HG03064 (cell line): ENCODE data around the gene SLC35A5.
"Not testable (repeated sequence)": the region's sequence is repeated elsewhere in the genome, so short reads cannot be mapped to it uniquely, and the experiment has no call there.

Experiments used
- ATAC-seq: cut with Tn5 transposase; IDR thresholded peaks from one replicate; pipeline ENCODE4 v1.9.1; 2021; ENCODE audit warnings: low read depth; ENCODE audit not compliant: unreplicated experiment

Gene SLC35A5, protein sequence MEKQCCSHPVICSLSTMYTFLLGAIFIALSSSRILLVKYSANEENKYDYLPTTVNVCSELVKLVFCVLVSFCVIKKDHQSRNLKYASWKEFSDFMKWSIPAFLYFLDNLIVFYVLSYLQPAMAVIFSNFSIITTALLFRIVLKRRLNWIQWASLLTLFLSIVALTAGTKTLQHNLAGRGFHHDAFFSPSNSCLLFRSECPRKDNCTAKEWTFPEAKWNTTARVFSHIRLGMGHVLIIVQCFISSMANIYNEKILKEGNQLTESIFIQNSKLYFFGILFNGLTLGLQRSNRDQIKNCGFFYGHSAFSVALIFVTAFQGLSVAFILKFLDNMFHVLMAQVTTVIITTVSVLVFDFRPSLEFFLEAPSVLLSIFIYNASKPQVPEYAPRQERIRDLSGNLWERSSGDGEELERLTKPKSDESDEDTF

DNA sequence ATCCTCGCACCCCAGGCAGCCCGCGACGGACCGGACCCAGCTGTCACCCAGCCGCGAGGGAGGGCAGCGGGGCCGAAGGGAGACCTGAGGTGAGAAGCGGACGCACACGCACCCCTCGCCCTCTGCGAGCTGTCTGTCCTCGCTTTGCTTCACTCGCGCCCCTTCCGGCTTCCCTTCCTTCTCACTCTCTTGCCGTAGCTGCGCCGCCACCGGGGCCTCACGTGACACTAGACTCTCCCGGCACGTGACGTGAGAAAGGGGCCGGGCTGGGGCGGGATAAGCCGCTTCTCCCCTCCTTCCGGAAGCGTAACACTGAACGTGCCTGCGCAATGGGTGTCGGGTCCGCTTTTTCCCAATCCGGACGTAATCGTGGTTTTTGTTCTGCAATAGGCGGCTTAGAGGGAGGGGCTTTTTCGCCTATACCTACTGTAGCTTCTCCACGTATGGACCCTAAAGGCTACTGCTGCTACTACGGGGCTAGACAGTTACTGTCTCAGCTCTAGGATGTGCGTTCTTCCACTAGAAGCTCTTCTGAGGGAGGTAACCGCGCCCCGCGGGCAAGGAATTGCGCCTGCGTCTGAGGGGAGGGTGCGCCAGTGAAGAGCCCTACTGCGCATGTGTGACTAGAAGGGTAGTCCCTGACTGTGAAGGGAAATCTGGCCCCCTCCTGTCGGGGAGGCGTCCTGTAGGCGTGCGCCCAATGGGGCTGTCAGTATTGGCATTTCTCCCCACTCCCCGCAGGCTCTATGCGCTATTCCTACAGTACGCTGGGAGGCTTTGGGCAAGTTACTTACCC, at the start of gene SLC35A5, which contains the start of gene ATG3:
TSS of gene SLC35A5 (plus strand) at position 312 of the 796 bp plus-strand sequence. CDS start 1,359 bp downstream, outside the sequence.
TSS of gene ATG3 (minus strand) at position 229 of the 796 bp plus-strand sequence. CDS start 434 bp downstream, outside the sequence.
- ATAC-seq = peak; percentile 86

DNA sequence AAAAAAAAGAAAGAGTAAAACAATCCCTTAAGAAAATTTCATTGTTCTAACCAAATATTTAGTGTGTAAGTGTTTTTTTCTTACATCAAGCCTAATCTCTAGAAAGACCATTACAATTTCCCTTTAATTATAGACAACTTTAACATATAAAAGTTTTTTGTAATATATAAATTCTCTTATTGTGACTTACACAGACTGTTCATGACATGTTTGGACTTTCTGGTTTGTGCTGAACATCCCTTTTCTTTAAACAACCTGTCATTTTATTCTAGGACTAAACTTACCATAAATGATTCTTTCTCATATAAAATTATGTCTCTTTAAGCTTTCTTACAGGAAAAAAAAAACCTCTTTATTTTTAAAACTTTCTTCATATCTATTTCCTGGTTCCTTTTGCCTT, 49.5 kb upstream of the SLC35A5 start:
- ATAC-seq = no peak

DNA sequence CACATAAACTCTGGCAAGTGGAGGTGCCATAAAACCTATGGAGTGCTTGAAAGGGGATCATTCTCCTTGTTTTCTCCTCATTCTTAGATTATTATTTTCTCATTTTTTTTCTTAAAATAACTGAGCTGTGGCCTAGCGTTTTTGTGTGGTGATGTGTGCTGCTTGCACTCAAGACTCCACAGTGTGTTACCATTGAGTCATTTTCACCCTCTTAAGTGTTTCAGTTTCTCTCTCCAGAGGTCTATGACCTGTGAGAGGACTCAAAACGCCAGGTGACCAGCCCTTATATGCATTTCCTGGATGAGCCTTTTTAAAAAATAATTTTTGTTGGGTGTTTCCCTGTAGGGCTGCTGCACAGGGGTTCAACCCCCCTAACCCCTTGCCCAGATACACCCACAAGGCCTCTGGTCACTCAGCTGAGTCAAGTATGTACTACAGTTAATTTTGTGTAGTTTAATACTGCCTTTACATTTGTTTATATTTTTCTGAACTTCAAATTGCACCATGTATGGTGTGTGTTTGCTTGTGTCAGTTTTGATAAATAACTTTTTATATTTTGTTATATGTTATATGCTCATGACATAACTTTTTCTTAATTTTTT, 47.2 kb upstream of the SLC35A5 start:
- ATAC-seq = peak; percentile 98

DNA sequence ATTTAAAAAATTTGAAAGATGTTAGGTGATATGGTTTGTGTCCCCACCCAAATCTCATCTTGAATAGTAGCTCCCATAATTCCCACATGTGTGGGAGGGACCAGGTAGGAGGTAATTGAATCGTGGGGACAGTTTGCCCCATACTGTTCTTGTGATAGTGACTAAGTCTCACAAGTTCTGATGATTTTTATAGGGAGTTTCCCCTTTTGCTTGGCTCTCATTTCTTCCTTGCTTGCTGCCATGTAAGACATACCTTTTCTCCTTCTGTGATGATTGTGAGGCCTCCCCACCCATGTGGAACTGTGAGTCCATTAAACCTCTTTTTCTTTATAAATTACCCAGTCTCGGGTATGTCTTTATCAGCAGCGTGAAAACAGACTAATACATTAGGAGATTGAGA, 42.9 kb upstream of the SLC35A5 start:
- not testable (repeated sequence) for ATAC-seq

DNA sequence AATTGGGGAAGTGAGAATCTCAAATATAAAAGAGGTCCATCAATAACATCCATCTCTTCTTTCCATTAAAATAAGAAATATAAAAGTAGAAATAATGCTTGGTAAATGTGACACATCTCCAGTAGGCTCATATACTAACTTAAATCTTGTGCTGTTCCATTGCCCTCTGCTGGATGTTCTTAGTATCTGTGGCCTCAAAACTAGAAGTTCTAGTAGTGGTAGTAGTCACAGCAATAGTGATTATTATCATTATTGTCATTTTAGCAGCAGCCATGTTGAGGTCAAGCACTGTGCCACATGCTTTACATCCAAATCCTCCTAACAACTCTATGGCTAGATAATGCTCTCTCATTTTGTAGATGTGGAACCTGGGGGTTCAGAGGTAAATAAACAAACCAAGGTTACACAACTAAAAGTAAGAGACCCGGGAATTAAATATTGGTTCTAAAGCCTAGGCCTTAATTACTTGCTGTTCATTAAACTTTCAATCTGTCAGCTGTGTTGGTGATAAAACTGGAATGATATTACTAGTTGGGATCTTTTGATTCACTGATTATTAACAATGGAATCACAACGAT, 42.3 kb upstream of the SLC35A5 start:
- no peak for ATAC-seq

DNA sequence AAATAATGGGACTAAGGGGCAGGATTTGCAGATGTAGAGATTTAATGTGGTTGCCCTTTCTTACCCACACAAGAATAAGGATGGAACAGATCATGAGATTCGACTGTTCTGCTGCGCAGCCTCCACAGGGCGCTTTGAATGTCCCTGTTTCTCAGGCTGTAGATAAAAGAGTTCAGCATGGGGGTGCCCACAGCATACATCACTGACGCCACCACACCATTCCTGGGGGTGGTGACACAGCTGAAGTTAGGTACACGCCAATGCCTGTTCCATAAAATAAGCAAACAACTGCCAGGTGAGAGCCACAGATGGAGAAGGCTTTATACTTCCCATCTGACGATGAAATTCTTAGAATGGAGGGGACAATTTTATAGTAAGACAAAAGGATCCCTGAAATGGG, 37.7 kb upstream of the SLC35A5 start:
- ATAC-seq = not testable (repeated sequence)

DNA sequence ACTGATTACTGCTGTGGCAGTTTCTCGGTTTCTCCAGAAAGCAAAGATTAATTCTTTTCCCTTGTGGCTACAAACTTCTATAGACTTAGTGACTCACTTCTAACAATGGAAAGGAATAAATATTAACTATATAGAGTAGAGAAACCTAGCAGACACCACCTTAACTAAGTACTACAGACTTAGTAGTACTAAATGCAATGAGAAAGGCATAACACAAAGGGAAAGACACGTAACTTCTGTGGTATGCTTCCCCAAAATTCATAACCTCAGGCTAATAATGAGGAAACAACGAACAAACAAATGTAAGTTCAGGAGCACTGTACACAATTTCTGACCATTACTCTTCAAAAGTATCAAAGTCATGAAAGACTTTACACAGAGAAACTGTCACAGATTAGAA, 31.3 kb upstream of the SLC35A5 start:
- no peak for ATAC-seq

DNA sequence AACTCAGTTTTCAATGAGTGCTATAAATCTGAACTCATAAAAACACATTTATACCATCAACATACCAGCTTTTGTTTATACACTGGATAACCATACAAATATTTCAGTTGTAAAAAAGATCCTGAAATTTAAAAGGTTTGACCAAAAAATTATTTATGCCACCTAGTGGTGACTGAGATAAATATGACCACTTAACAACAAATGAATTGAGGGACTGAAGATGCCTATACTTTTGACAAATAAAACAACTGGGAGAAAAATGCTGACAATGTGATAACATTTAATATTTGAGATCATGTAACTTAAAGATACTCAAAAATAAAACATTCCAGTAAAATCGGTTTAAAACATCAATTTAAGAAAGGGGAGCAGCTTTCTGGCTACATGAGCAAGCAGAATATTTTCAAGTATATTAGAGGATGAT, 30.5 kb upstream of the SLC35A5 start:
- ATAC-seq = no peak

DNA sequence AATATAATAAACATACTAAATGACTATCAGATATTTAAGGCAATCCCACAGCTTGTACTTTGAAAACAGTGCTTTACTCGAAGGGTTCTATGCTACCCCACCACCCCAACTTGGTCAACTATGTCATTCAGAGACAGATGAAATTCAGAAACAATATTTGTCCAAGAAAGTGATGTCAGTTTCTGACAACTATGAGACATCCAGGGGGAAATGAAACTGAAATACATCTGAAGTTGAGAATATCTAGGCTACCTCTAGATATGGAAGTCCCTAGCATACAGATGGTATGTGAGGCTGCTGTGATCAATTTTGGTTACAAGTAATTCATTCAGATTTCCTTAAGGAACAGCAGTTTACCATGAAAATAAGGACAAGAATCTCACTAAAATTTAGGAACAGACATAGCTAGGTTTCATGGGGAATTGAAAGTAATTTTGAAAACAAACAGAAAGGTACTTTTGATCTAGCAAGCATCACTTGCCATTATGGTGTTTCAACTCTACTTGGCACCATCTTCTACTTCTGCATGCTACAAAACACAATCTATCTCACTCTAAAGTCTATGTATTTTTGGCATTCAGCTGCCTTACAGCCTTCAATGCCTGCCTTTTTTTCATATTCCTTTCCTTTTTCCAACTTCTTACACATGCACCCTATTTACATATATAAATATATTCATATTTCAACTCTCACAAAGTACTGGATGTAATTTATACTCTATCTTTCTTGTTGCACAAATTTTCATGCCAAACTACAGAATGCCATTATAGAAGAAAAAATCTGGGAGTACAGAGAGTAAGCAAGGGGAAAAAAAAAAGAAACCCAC, 21.8 kb upstream of the SLC35A5 start:
- peak; percentile 71 for ATAC-seq

DNA sequence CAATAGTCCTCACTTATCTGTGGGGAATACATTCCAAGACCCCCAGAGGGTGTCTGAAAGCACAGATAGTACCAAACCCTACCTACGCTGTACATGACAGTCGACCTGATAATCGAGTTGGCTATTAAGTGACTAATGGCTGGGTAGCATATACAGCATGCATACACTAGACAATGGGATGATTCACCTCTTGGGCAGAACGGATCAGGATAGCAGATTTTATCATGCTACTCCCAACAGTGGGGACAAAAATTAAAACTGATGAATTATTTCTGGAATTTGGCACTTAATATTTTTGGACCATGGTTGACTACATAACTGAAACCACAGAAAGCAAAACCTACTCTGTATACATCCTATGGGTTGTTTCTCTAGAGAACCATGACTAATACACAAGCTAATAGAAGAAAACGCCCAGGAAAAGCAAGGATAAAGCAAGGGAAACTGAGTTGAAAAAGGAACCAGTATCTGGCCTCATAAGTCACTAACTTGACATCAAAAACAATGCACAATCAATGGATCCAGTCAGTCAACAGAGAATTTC, 15.6 kb upstream of the SLC35A5 start:
- ATAC-seq = no peak

DNA sequence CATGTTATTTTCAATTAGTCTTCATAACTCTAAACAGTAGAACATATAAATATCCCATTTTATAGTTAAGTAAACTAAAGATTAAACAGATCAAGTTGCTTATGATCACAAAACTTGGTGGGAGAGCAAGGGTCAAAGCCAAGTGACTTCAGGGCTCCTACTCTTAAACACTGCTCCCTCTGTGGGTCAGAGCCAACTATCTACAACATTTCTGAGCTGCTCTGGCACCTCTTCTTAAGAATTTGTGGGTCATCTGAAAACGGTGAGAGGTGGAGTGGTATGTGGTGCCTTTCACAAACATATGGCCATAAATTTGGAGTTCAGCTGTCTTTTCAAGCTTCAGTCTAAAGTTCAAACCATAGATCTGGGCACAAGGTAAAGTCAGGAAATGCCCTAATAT, 11.0 kb upstream of the SLC35A5 start:
- ATAC-seq = no peak

DNA sequence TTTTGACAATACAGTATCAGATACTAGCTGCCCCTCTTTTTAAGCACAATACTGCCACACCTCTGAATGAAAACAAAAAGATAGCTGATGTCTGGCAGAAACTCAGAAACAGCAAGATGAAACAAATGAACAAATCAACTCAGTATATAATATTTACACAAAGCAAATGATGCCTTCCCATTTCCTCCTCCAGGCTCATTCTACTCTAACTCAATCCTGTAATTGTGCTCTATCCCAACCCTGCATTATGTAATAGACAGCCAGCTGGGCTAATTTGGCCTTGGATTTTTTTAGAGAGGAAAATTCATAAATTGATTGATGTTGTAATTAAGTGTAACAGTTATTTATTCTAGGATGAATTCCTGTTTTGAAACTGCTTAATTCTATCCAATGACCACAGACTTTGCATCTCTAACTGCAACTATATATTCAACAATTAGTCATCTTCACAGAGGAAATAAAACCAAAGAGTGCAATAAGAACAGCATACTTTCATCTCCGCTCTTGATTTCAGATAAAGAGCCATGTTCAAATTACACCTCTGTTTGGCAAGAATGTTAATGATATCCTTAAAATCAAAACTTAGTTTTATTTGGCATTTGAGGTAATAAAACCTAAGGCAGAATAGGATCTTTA, 6.2 kb upstream of the SLC35A5 start:
- no peak for ATAC-seq

DNA sequence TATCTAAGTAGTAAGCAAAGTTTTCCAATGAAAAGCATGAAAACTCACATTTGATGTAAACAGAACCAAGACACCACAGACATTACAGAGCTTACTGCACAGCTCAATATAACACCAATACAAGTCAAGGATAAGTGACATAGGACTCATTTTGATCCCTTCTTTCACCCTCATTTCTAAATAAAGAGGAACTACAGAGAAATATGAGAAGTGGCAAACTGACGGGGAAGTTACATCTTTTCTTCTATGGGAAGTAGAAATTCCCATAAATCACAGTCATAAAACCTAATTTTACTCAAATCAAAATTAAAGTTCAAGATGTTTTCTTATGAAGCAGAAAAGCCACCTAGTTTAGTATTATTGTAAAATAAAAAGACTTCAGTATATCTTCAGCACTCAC, 3.9 kb upstream of the SLC35A5 start:
- no peak for ATAC-seq

DNA sequence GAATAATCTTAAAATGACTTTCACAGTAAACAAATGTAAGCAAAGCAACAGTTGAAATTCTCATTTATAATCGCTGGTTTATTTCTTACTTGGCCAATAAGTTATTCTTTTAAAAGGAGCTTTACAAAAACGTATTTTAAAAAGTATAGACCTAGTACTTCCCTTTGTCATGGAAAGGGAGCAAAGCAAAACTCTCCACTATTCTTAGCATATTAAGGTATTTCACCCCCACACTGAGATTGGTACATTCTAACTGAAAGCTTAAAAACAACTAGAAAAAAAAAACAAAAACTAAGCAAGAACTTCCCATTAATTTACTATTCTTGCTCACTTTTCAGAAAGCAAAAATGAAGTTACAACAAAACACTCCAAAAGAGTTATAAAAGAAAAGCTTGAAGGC, 1.5 kb upstream of the SLC35A5 start:
- ATAC-seq = no peak

DNA sequence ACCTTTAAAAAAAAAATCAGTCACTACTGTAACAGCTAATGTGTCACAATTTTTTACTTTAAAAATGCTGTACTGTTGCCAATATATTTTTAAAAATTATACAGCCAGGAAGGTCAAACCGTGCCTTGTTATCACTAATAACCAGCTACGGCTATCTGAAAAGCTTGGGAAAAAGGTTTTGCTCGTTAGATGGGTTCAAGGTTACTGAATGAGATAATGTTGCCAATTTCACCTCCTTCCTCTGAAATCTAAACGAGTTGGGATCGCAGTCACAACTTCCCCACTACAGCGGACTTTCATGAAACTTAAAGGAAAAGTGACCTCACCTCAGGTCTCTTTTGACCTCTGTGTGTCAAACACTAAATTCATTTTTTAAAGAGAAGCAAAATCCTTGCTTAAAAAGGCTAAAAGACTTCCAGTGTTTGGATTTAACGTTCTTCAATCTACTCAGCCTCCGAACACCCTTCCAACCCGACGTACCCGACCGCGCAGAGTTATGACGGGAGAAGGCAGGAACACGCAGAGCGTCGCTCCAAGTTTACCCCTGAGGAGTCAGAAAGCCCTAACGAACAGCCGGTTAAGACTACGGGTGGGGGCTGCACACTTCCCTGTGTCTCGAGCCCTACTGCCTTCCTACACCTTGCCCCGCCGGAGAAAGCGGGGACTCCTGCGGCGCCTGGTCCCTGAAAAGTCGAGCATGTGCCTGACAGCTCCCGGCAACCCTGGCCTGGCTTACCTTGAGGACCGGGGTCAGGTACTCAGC, 943 bp upstream of the SLC35A5 start:
- peak; percentile 20 for ATAC-seq

DNA sequence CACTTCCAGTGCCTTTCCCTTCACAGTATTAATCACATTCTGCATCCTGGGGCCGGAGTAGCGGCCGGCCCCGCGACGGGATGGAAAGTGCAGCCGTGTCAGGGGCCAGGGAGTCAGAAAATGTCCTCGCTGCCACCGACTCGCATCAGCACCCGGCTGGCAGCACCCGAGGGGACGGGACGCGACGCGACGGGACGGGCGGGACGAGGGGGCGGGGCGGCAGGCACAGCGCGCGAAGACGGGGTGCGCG, 436 bp upstream of the SLC35A5 start:
- ATAC-seq = peak; percentile 51

DNA sequence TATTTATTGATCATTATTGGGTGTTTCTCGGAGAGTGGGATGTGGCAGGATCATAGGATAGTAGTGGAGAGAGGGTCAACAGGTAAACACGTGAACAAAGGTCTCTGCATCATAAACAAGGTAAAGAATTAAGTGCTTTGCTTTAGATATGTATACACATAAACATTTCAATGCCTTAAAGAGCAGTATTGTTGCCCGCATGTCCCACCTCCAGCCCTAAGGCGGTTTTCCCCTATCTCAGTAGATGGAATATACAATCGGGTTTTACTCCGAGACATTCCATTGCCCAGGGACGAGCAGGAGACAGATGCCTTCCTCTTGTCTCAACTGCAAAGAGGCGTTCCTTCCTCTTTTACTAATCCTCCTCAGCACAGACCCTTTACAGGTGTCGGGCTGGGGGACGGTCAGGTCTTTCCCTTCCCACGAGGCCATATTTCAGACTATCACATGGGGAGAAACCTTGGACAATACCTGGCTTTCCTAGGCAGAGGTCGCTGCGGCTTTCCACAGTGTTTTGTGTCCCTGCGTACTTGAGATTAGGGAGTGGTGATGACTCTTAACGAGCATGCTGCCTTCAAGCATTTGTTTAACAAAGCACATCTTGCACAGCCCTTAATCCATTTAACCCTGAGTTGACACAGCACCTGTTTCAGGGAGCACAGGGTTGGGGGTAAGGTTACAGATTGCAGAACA, 2.5 kb downstream of the SLC35A5 start:
- ATAC-seq = not testable (repeated sequence)

DNA sequence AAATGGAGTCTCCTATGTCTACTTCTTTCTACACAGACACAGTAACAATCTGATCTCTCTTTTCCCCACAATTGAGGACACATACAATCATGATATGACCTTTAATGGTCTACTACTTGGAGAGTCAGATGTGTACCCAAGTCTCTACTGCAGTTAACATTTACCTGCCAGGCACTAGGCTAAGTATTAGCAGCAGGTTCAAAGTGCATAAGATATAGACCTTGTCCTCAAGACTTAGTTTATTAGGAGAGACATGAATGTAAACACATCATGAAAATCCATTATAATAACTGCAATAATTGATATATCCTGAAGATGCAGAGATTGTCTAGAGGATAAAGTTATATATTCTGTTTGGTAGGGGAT, 3.1 kb downstream of the SLC35A5 start:
- ATAC-seq = no peak
